OCI-LY1 (cell line): ENCODE measurements around the gene CCDC7.

Experiments used
- CTCF ChIP-seq: fragments of 200-600 bp; sonication (generic), shearing (Covaris generic); IDR thresholded peaks from 2 replicates; pipeline ENCODE4 v1.5.1; 2017; ENCODE audit warnings: mild to moderate bottlenecking, antibody characterized with exemption, low read length, moderate library complexity, mixed read lengths
- EZH2 ChIP-seq: fragments of 200-600 bp; sonication (generic), shearing (Covaris generic); IDR thresholded peaks from 2 replicates; pipeline ENCODE4 v1.8.0; 2017; ENCODE audit warnings: borderline replicate concordance, mixed run types, mild to moderate bottlenecking, antibody characterized with exemption, low read length, moderate library complexity, mixed read lengths

- no peak for TF ChIP-seq EZH2
- no peak for TF ChIP-seq CTCF
These were observed 344.5 kb downstream of the CCDC7 start for GRCh38 chr10:32790483-32790882.
